H1 (cell line): ENCODE results near the gene DAPK1. TPM values are rescaled to one million over a fixed set of nuclear protein-coding genes. Genes with fewer than 3 reads are reported as not detected.

Source experiments
- CHD1 ChIP-seq: IDR thresholded peaks from 2 replicates; pipeline ENCODE4 v1.6.1; 2012; ENCODE audit warnings: low read depth, low read length, improper control_type of control experiment
- SIRT6 ChIP-seq: IDR thresholded peaks from one replicate; pipeline ENCODE4 v1.7.1; 2012; ENCODE audit warnings: low read length, inconsistent platforms
- USF2 ChIP-seq: IDR thresholded peaks from 2 replicates; pipeline ENCODE4 v1.6.1; 2011; ENCODE audit warnings: low read length, improper control_type of control experiment
- polyA plus RNA-seq, 7 experiments: library from polyadenylated mRNA; depleted of rRNA in 3 of 7; stranded (reverse) in 5 of 7; unstranded in 2 of 7; fragments of >200 nt in 5 of 7; fragments of 200-250 nt in 2 of 7; gene quantifications; 1 replicate in 5 of 7; 2 replicates in 1 of 7; 4 replicates in 1 of 7; pipeline versions ENCODE4 v1.2.1 to v1.2.3, GENCODE V29; 2011 to 2013; ENCODE audit warnings: missing spikeins in 2 of 7, mixed read lengths in 2 of 7
- total RNA-seq: library from RNA; stranded (reverse); fragmentation: NEBNext Ultra II Directional; extraction: Animal tissue kit (Norgen Biotek cat#: 25700); gene quantifications from 2 replicates; pipeline ENCODE4 v1.2.1, GENCODE V29; 2021

DAPK1 gene
- total and polyA plus RNA-seq, 2 of the 8 experiments (the other 6 are each of a cell fraction or from before 2014, with no cell fraction given): 62.4 to 131 TPM

GRCh38 chr9:87614397-87614796 is 116.7 kb downstream of the DAPK1 start (continued):
- TF ChIP-seq USF2 (no peak), SIRT6 (no peak), CHD1 (no peak)
